Stimulated activated CD4-positive, alpha-beta T cell treated with anti-CD3 and anti-CD28 coated beads, Interleukin-2, amount 100 ng/mL, for 24 hours (primary cell): ENCODE data around the gene ZC3H13.

Experiments used
- DNase-seq, 2 donors: peaks; one replicate each; pipeline ENCODE4 v3.0.0-alpha.2; 2020

The ZC3H13 gene

GRCh38 chr13:46052319-46053161 lies at the start of gene ZC3H13:
ZC3H13 (minus strand) TSS chr13:46052746; CDS start chr13:46045507, 7,239 bp downstream.
- DNase-seq: peak; percentile 90 to 92

- no peak for DNase-seq
These were observed 49.7 kb upstream of the ZC3H13 start for GRCh38 chr13:46102255-46102605.

- DNase-seq: no peak
These were observed 49.1 kb upstream of the ZC3H13 start for GRCh38 chr13:46101484-46102254.

GRCh38 chr13:46101002-46101401 lies 48.5 kb upstream of the ZC3H13 start:
- no peak for DNase-seq

GRCh38 chr13:46100191-46100815 lies 47.8 kb upstream of the ZC3H13 start:
- no peak for DNase-seq

- DNase-seq: no peak
These were observed 45.1 kb upstream of the ZC3H13 start for GRCh38 chr13:46097663-46098062.

- DNase-seq: no peak
These were observed 44.5 kb upstream of the ZC3H13 start for GRCh38 chr13:46097015-46097414.

- DNase-seq: no peak
These were observed 41.9 kb upstream of the ZC3H13 start for GRCh38 chr13:46094478-46094877.

GRCh38 chr13:46088821-46089562 lies 36.4 kb upstream of the ZC3H13 start:
- DNase-seq: no peak

GRCh38 chr13:46087481-46087880 lies 34.9 kb upstream of the ZC3H13 start:
- no peak for DNase-seq

GRCh38 chr13:46086985-46087384 lies 34.4 kb upstream of the ZC3H13 start:
- no peak for DNase-seq

GRCh38 chr13:46086421-46086922 lies 33.9 kb upstream of the ZC3H13 start:
- DNase-seq: no peak

GRCh38 chr13:46085737-46086136 lies 33.2 kb upstream of the ZC3H13 start:
- no peak for DNase-seq

GRCh38 chr13:46082324-46082723 lies 29.8 kb upstream of the ZC3H13 start:
- no peak for DNase-seq

GRCh38 chr13:46079770-46080169 lies 27.2 kb upstream of the ZC3H13 start:
- no peak for DNase-seq

- no peak for DNase-seq
These were observed 24.7 kb upstream of the ZC3H13 start for GRCh38 chr13:46077265-46077664.

GRCh38 chr13:46076827-46077226 lies 24.3 kb upstream of the ZC3H13 start:
- no peak for DNase-seq

- no peak for DNase-seq
These were observed 23.3 kb upstream of the ZC3H13 start for GRCh38 chr13:46075811-46076210.

GRCh38 chr13:46071590-46072249 lies 19.2 kb upstream of the ZC3H13 start:
- DNase-seq: no peak

- DNase-seq: no peak
These were observed 10.7 kb upstream of the ZC3H13 start for GRCh38 chr13:46063292-46063691.

- no peak for DNase-seq
These were observed 9.6 kb upstream of the ZC3H13 start for GRCh38 chr13:46062185-46062584.

- DNase-seq: no peak
These were observed 6.9 kb upstream of the ZC3H13 start for GRCh38 chr13:46059405-46059804.
